Stimulated activated CD4-positive, alpha-beta T cell treated with anti-CD3 and anti-CD28 coated beads, Interleukin-1b, Interleukin-23, amount 100 ng/mL, for 24 hours (primary cell): ENCODE results near the gene EDAR.

Experiments used
- DNase-seq, 4 experiments: peaks; one replicate each; pipeline ENCODE4 v3.0.0-alpha.2; 2020; ENCODE audit warnings: low read depth in 4 of 4, low spot score in 1 of 4

The EDAR gene

GRCh38 chr2:109005686-109006204 is 16.7 kb upstream of the EDAR start:
- no peak for DNase-seq

- DNase-seq, result no peak
Observed at GRCh38 chr2:109001201-109001600, 12.2 kb upstream of the EDAR start.

GRCh38 chr2:109000738-109001137 is 11.7 kb upstream of the EDAR start:
- DNase-seq, result no peak

- DNase-seq, result no peak
Observed at GRCh38 chr2:108998911-108999310, 9.9 kb upstream of the EDAR start.

- DNase-seq, result no peak
Observed at GRCh38 chr2:108994178-108994577, 5.2 kb upstream of the EDAR start.

DNA sequence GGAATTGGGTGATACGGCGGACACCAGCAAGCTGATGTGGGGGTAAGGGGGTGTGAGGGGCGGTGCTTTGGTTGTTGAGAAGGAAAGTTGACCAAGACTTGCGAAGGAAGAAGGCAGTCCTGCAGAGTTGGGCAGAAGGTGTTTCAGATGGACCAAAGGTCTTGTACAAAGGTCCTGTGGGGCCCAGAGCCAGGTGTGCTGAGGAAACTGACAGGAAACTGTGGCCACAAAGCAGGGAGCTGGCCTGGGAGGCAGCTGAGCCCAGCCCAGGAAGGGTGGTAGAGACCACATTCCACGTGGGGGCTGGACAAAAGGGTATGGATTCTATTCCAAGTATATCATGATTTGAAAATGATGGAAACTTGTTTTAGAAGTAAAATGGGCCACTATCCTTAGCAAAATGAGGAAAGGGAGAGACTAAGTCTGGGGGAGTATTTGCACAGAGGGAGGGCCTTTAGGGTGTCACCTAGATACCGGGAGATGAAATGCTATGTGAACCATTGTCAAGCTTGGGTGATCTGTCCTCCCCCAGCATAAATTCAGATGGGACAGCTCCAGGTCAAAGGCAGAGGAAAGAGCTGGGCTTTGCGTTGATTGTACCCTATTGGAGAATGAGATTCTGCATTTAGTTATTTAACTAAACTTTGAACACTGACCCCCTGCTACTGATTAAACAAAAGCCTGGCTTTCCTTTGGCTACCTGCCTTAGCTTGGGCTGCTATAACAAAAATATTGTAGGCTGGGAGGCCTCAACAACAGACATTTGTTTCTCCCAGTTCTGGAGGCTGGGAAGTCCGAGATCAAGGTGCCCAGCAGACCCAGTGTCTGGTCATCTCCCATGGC is 4.3 kb upstream of the EDAR start:
- DNase-seq, result no peak

DNA sequence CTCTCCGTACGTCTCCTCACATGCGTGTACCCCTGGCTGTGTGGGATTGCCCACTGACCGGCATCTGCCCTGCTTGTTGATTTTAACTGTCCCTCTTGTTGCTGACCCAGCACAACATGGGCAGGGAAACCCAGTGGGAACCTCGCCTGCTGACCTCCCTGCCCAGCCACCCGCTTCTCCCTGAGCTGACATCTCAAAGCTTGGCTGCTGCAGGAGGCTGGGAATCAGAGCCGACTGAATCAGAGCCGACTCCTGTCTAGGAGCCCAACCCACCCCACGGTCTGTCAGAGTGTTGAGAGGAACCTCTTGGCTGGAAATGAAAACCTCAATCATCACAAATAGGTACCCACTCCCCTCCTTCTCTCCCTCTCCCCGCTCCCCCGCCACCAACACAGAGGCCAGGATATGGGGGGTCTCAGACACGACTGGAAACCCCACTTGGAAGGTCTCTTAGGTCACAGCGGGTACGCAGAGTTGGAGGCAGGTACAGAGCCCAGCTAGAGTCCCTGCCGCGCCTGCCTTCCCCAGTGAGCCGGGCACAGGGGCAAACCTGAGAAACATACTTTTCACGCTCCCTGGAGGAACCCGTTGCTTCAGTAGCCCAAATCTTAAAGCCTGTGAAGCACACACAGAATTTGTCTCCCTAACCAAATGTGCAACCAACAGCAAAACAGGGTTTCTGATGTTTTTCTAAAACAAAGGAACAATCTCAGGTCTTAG is 784 bp downstream of the EDAR start:
- no peak for DNase-seq

- DNase-seq, result peak in 1 of 4 experiments; percentile 8
Observed at GRCh38 chr2:108986916-108987510, 2.0 kb downstream of the EDAR start.

- DNase-seq, result no peak
Observed at GRCh38 chr2:108983610-108984009, 5.4 kb downstream of the EDAR start.

- no peak for DNase-seq
Observed at GRCh38 chr2:108983061-108983460, 6.0 kb downstream of the EDAR start.

- no peak for DNase-seq
Observed at GRCh38 chr2:108982259-108982679, 6.8 kb downstream of the EDAR start.

DNA sequence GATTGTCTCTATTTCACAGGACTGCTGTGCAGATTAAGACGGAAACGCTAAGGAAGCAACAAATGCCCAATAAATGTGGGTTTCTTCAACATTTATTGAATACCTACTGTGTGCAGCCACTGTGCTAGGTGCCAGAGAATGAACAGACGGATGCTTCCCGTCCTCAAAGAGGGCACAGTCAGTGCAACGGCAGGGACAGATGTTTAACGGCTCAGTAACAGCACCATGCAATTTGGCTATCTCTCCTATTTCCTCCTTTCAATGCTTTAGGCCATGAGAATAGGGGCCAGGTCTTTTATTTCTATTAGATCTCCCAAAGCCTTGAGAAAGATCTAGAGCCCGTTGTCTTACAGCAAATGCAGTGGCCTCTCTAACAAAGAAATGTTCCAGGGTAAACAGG is 7.2 kb downstream of the EDAR start:
- no peak for DNase-seq

DNA sequence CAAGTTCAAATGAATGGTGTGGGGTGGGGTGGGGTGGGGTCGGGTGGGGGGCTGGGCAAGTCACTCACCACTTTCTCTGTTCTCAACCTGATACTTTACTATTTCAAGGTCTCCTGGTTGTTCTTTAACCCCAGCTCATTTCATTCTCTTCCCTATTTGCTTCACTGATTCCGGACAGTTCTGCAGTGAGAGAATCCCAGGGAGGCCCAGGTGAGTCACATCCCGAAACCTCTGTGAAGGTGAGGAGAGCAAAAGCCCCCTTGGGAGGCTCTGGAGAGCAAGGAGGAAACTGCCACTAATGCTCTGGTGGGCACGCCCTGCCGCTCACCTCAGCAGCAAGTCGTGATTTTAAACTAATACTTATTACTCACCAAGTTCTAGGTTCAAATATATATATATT is 8.9 kb downstream of the EDAR start:
- DNase-seq, result no peak

DNA sequence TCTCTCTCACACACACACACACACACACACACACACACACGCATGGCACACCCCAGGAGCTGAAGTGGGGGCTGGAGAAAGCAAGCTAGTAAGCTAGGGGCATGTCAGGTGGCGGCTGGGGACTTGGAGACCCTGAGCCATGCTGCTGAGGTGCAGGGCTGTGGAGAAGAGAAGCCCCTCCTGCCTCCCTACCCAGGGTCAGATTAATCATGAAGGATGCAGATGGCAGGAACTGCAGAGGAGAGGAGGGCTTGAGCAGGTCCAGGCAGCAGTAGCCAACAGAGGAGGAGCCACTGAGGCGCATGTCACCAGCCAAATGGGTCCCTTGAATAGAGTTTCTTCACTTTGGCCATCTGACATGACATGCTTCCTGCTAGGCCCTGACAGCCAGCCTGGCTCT is 9.6 kb downstream of the EDAR start:
- no peak for DNase-seq

DNA sequence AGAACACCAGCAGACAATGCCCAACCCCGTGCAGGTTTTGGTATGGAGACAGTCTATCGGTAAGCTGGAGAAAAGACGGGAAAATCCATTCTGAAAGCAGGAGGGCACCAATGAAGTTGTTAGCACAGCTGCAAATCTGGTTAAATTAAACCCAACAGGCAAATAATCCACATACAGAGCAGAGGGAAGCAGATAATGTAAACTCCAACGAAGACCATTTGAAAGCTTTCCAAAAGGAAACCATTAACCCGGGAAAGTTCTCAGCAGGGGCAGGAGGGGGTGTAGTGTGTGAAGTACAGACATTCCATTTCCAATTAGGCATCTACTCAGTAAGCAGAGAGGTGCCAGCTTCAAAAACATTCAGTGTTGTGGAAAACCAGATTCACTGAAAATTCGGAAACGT is 10.3 kb downstream of the EDAR start:
- DNase-seq, result no peak

DNA sequence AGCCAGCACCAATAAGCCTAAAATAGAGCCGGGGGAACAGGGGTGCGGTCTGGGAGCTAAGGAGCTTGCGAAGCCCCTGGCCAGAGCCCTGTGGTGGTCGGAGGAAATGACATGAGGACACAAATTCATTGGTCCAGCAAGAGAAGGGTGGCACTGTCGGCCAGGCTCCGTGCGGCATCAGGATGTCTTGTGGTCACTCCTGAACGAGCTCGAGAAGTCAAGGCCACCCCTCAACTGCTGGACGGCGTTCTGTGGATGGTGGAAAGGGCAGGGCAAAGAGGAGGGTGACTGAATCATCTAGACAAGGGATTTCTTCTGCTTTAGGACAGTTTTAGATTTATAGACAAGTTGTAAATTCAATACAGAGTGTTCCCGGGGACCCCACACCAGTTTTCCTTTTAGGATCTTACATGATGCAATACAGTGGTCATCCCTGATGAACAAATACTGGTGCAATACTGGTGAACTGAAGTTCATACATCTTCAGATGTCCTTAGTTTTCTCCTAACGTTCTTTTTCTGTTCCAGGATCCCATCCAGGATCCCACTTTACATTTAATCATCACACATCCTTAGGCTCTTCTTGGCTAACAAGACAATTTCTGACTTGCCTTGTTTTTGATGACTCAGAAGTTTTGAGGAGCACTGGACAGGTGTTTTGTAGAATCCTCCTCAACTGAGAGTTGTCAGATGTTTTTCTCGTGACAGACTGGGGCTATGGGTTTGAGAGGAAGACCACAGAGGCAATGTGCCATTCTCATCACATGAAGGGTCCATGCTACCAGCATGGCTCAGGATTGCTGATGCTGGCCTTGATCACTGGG is 13.2 kb downstream of the EDAR start:
- DNase-seq, result no peak

DNA sequence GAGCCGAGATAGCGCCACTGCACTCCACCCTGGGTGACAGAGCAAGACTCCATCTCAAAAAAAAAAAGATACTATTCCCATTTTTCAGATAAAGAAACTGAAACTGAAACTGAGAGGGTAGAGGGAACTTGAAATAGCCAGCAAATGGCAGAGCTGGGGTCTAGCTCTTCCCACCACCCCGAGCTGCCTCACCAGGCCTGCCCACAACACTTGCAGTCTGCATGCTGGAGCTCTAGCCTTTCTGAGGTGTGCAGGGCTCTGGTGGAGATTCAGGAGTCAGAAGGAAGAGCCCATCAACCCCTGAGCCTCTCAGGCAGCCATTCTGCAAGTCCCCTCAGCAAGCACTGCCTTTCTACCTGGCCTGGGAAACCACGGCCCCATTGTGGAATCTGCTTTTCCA is 14.3 kb downstream of the EDAR start:
- no peak for DNase-seq

DNA sequence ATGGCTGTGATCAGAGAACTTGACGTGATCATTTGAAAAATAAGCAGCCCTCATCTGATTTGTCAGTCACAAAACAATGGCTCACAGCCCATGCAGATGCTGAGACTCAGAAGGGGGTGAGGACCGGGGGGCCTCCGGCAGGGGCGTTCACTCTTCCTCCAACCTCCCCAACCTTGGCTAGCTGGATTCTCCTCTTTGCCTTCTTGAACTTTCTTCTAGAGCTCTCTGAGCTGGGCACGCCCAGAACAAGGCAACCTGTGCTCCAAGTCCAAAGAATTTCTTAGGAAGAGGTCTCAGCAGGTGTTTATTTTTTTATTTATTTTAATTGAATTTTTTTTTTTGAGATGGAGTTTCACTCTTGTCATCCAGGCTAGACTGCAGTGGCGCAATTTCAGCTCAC is 16.4 kb downstream of the EDAR start:
- no peak for DNase-seq

GRCh38 chr2:108971661-108972566 is 17.1 kb downstream of the EDAR start:
- no peak for DNase-seq

- no peak for DNase-seq
Observed at GRCh38 chr2:108970369-108970768, 18.7 kb downstream of the EDAR start.
